Measurements from ENCODE around the gene ANKRD2. TPM values are rescaled to one million over a fixed set of nuclear protein-coding genes. Genes with fewer than 3 reads are reported as not detected.

ANKRD2 gene
- total RNA-seq, 1 donor from 2014 or later = not detected

- H3K4me3 Mint-ChIP-seq (ENCODE audit: low read depth) = no peak overlapping the region
- no peak overlapping the region for H3K27ac Mint-ChIP-seq
- H3K4me1 Mint-ChIP-seq (ENCODE audit: low read depth) = no peaks in the 10 kb centered on the region
- H3K36me3 Mint-ChIP-seq (ENCODE audit: insufficient read depth) = no peaks in the 10 kb centered on the region
- DNase-seq (ENCODE audit: low spot score, unreplicated experiment) = no peak
- no peaks in the 10 kb centered on the region for H3K9me3 Mint-ChIP-seq (ENCODE audit: low read depth)
- H3K27me3 Mint-ChIP-seq = no peaks in the 10 kb centered on the region
- peak; percentile 8 for TF ChIP-seq CTCF (IDR thresholded peaks at IDR 0.05; ENCODE audit: unreplicated experiment)
These were observed 31.7 kb upstream of the ANKRD2 start for GRCh38 chr10:97540669-97541500.

- Mint-ChIP-seq H3K4me3 (ENCODE audit: low read depth) (no peak overlapping the region), H3K36me3 (ENCODE audit: insufficient read depth) (no peaks in the 10 kb centered on the region), H3K4me1 (ENCODE audit: low read depth) (peaks cover 2% of the 10 kb centered on the region), H3K27ac (peak overlapping the region; percentile 58), H3K27me3 (no peaks in the 10 kb centered on the region), H3K9me3 (ENCODE audit: low read depth) (no peaks in the 10 kb centered on the region)
- no peak for DNase-seq (ENCODE audit: low spot score, unreplicated experiment)
- TF ChIP-seq CTCF (IDR thresholded peaks at IDR 0.05; ENCODE audit: unreplicated experiment) = no peak
These were observed 30.2 kb upstream of the ANKRD2 start for GRCh38 chr10:97542169-97543024.

GRCh38 chr10:97543025-97543546 is 29.5 kb upstream of the ANKRD2 start:
- Mint-ChIP-seq H3K4me1 (ENCODE audit: low read depth) (peaks cover 2% of the 10 kb centered on the region), H3K9me3 (ENCODE audit: low read depth) (no peaks in the 10 kb centered on the region), H3K27ac (peak overlapping the region; percentile 58), H3K27me3 (no peaks in the 10 kb centered on the region), H3K36me3 (ENCODE audit: insufficient read depth) (no peaks in the 10 kb centered on the region), H3K4me3 (ENCODE audit: low read depth) (no peak overlapping the region)
- no peak for DNase-seq (ENCODE audit: low spot score, unreplicated experiment)
- no peak for TF ChIP-seq CTCF (IDR thresholded peaks at IDR 0.05; ENCODE audit: unreplicated experiment)

GRCh38 chr10:97546456-97547270 is 25.9 kb upstream of the ANKRD2 start:
- Mint-ChIP-seq H3K4me3 (ENCODE audit: low read depth) (no peak overlapping the region), H3K9me3 (ENCODE audit: low read depth) (no peaks in the 10 kb centered on the region), H3K36me3 (ENCODE audit: insufficient read depth) (no peaks in the 10 kb centered on the region), H3K4me1 (ENCODE audit: low read depth) (peaks cover 14% of the 10 kb centered on the region), H3K27me3 (no peaks in the 10 kb centered on the region), H3K27ac (peak overlapping the region; percentile 82)
- DNase-seq (ENCODE audit: low spot score, unreplicated experiment) = no peak
- no peak for TF ChIP-seq CTCF (IDR thresholded peaks at IDR 0.05; ENCODE audit: unreplicated experiment)

- H3K27ac Mint-ChIP-seq = no peak overlapping the region
- peaks cover 14% of the 10 kb centered on the region for H3K4me1 Mint-ChIP-seq (ENCODE audit: low read depth)
- no peaks in the 10 kb centered on the region for H3K9me3 Mint-ChIP-seq (ENCODE audit: low read depth)
- H3K4me3 Mint-ChIP-seq (ENCODE audit: low read depth) = no peak overlapping the region
- no peak for TF ChIP-seq CTCF (IDR thresholded peaks at IDR 0.05; ENCODE audit: unreplicated experiment)
- H3K36me3 Mint-ChIP-seq (ENCODE audit: insufficient read depth) = no peaks in the 10 kb centered on the region
- H3K27me3 Mint-ChIP-seq = no peaks in the 10 kb centered on the region
- DNase-seq (ENCODE audit: low spot score, unreplicated experiment) = no peak
These were observed 25.3 kb upstream of the ANKRD2 start for GRCh38 chr10:97547271-97547600.
